Measurements from ENCODE around the gene AUNIP. TPM values are rescaled to one million over a fixed set of nuclear protein-coding genes. Genes with fewer than 3 reads are reported as not detected.

Gene AUNIP
- total and polyA plus RNA-seq, 7 donors = 0.05 to 0.47 (median 0.13) TPM; not detected in 2

DNA sequence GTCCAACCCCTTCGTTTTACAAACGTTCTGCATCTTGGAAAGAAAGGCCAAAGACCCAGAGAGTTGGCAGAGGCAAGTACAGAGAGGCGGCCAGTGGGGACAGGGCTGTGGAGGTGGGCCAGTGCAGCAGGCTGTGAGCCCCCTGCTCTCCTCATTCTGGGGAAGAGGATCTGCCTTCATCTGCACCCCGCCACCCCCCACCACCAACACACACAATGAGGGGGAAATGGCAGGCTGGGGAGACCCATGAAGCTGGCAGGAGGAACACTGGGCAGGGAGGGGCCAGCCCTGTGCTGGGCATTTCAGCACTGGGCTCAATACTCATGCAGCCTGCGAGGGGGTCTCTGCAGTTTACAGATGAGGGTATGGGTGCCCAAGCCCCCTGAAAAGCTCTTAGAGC lies 32.3 kb upstream of the AUNIP start:
- Histone ChIP-seq H3K4me3 (no peak overlapping the region), H3K36me3 (ENCODE audit: insufficient read depth in 1 of 2, low read depth in 1 of 2) (no peaks in the 10 kb centered on the region), H3K9me3 (no peaks in the 10 kb centered on the region), H3K27ac (no peak overlapping the region), H3K27me3 (ENCODE audit: insufficient read depth in 3 of 3, low read length in 2 of 3) (no peaks in the 10 kb centered on the region), H3K4me1 (peaks cover 16% of the 10 kb centered on the region)
- WGBS, 3 donors = 72 to 85% (median 80%) methylated on average over 5 of the region's 5 CpGs
- intact Hi-C loops (cut with DNase I) = loop anchor here in 1 of 2 donors (10.0 kb wide), 1 partner anchor 273 kb away; the partner anchor contains the start of genes C1orf232 and ZNF593
- ATAC-seq (no peak), DNase-seq (no peak)
- TF ChIP-seq, protein P1, sequence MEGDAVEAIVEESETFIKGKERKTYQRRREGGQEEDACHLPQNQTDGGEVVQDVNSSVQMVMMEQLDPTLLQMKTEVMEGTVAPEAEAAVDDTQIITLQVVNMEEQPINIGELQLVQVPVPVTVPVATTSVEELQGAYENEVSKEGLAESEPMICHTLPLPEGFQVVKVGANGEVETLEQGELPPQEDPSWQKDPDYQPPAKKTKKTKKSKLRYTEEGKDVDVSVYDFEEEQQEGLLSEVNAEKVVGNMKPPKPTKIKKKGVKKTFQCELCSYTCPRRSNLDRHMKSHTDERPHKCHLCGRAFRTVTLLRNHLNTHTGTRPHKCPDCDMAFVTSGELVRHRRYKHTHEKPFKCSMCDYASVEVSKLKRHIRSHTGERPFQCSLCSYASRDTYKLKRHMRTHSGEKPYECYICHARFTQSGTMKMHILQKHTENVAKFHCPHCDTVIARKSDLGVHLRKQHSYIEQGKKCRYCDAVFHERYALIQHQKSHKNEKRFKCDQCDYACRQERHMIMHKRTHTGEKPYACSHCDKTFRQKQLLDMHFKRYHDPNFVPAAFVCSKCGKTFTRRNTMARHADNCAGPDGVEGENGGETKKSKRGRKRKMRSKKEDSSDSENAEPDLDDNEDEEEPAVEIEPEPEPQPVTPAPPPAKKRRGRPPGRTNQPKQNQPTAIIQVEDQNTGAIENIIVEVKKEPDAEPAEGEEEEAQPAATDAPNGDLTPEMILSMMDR (IDR thresholded peaks at IDR 0.05) = no peak

DNA sequence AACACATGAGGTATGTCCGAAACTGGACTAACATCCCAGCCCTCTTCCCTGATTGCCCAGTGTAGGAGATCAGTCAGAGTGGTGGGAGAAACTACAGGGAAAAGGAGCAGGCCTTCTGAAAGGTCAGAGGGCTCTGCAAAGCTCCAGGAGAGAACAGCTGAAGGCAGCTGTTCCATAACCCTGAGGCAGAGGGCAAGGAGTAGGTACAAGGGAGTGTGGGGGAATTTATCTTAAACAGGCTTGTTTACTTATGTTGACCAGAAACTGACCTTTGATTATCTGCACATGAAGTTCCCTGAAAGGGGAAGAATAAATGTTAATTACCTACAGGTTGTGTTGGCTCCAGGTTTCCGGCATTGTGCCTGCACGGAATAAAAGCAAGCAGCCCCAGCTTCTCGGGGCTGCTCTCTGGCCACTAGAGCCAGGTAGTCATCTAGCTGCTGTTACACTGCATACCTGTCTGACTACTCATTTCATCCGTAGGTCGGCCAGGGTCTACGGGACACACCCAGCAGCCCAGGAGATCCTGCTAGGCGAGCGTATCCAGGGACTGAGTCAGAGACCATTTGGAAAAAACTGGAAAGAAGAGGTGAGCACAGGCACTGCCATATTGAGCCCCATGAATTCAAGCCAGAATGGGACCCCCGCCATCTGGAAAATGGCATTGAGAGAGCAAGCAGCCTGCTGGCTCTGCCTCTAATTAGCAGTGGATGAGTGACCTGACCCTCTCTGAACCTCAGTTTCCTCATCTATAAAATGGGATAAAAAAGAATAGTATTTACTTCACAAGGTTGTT lies 31.2 kb upstream of the AUNIP start:
- Histone ChIP-seq H3K4me1 (peaks cover 4% of the 10 kb centered on the region), H3K27me3 (ENCODE audit: insufficient read depth in 3 of 3, low read length in 2 of 3) (no peaks in the 10 kb centered on the region), H3K4me3 (no peak overlapping the region), H3K9me3 (no peaks in the 10 kb centered on the region), H3K36me3 (ENCODE audit: insufficient read depth in 1 of 2, low read depth in 1 of 2) (no peaks in the 10 kb centered on the region), H3K27ac (no peak overlapping the region)
- DNase-seq (no peak), ATAC-seq (no peak)
- WGBS, 3 donors = 93 to 94% (median 93%) methylated on average over 10 of the region's 10 CpGs
- TF ChIP-seq, protein P1 (IDR thresholded peaks at IDR 0.05) = no peak
- intact Hi-C loops (cut with DNase I) = loop anchor here in 1 of 2 donors (10.0 kb wide), 1 partner anchor 274 kb away; the partner anchor contains the start of genes C1orf232 and ZNF593

DNA sequence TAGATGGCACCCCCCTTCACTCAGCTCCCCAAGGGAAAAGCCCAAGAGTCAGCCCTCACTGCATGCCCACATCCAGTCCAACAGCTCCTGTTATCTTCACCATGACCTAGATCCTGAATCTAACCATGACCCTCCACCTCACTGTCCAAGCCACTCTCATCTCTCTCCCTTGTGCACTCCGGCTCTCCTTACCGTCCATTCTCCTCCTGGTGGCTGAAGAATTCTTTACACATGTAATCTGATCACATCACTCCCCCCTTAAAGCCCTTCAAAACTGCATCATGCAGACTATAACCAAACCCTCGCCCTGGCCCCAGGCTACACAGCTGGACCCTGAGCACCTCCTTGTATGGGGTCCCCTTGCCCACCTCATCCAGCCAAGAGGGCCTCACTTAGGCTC lies 30.2 kb upstream of the AUNIP start:
- Histone ChIP-seq H3K27me3 (ENCODE audit: insufficient read depth in 3 of 3, low read length in 2 of 3) (no peaks in the 10 kb centered on the region), H3K4me1 (no peaks in the 10 kb centered on the region), H3K9me3 (no peaks in the 10 kb centered on the region), H3K36me3 (ENCODE audit: insufficient read depth in 1 of 2, low read depth in 1 of 2) (no peaks in the 10 kb centered on the region), H3K4me3 (no peak overlapping the region), H3K27ac (no peak overlapping the region)
- 61 to 77% (median 62%) methylated on average over 3 of the region's 3 CpGs for WGBS, 3 donors
- intact Hi-C loops (cut with DNase I) = no loop called here
- DNase-seq = peak in 1 of 2 donors; percentile 24
- no peak for ATAC-seq
- TF ChIP-seq, protein P1 (IDR thresholded peaks at IDR 0.05) = no peak

DNA sequence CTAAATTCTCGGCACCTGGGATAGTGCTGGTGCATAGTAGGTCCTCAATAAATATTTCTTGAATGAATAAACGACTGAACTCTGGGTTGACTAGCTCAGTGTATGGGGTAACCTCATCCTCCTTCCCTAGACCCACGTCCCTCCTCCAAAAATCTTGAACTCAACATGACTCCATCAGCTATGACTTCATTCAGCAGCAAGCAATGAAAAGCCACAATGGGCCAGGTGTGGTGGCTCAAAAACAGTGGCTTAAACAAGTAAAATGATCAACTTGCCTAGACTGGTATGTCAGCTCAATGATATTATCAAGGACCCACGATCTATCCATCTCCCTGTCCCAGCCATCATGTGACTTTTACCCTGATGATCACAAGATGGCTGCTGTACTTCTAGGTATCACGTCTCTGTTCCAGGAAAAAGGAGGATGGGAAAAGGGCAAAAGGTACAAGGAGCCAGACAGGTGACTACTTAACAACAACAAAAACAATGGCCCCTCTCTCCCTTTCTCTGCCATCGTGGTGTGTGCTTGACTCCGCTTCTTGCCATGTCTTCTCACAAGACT lies 29.2 kb upstream of the AUNIP start:
- 80 to 92% (median 92%) methylated on average over 7 of the region's 7 CpGs for WGBS, 3 donors
- Histone ChIP-seq H3K36me3 (ENCODE audit: insufficient read depth in 1 of 2, low read depth in 1 of 2) (no peaks in the 10 kb centered on the region), H3K9me3 (no peaks in the 10 kb centered on the region), H3K4me3 (no peak overlapping the region), H3K27ac (no peak overlapping the region), H3K4me1 (no peaks in the 10 kb centered on the region), H3K27me3 (ENCODE audit: insufficient read depth in 3 of 3, low read length in 2 of 3) (no peaks in the 10 kb centered on the region)
- ATAC-seq (no peak), DNase-seq (peak in 1 of 2 donors; percentile 3)
- intact Hi-C loops (cut with DNase I) = no loop called here
- TF ChIP-seq, protein P1 (IDR thresholded peaks at IDR 0.05) = no peak
